GM18505 (cell line): ENCODE data around the gene KRT7.

Source experiments
- ATAC-seq: cut with Tn5 transposase; IDR thresholded peaks from one replicate; pipeline ENCODE4 v1.9.1; 2021; ENCODE audit not compliant: unreplicated experiment
- POLR2A ChIP-seq: IDR thresholded peaks from 4 replicates; pipeline ENCODE4 v1.6.1; 2011; ENCODE audit warnings: borderline replicate concordance; ENCODE audit not compliant: insufficient read depth, insufficient read length; ENCODE audit errors: extremely low read depth

Gene KRT7

GRCh38 chr12:52202361-52203078 lies 30.5 kb upstream of the KRT7 start:
- no peak for TF ChIP-seq POLR2A
- ATAC-seq: no peak

DNA sequence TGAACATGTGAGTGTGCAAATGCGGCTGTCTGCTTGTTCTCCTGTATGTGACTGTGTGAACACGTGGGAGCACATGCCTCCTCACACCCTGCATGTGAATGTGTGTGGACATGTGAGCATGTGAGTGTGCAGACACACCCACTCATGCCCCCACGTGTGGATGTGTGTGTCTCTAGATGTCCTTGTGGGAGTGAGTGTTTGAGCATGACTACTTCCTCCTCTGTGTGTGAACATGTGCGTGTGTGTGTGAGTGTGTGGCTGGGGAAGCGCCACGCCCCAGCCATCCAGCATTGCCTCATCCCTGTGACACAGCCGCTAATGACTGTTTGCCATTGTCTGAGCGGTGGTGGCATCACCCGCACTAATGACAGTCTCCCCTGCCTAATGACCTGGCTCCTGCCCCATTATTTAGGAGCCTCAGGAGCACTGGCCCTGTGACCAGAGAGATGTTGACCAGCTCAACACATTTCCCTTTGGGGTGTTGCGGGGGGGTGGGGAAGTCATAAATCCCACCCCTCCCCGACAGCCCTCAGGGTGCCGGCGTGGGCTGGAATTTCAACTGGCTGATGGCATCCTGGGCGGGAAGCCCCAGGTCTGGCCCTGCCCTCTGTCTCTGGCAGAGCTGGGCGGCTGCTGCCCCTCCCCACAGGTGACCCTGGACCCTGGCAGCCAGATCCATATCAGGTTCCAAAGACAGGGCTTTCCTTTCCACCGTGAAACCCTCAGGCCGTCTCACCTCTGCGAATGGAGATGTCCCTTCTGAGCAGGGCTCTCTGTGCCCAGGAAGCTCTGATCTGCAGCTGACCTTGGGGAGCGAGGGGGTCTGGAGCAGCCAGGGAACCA lies 29.7 kb upstream of the KRT7 start:
- no peak for TF ChIP-seq POLR2A
- no peak for ATAC-seq

- no peak for TF ChIP-seq POLR2A
- ATAC-seq: no peak
Measured at GRCh38 chr12:52204095-52204930, 28.7 kb upstream of the KRT7 start.

GRCh38 chr12:52204931-52205505 lies 28.0 kb upstream of the KRT7 start:
- no peak for ATAC-seq
- no peak for TF ChIP-seq POLR2A

DNA sequence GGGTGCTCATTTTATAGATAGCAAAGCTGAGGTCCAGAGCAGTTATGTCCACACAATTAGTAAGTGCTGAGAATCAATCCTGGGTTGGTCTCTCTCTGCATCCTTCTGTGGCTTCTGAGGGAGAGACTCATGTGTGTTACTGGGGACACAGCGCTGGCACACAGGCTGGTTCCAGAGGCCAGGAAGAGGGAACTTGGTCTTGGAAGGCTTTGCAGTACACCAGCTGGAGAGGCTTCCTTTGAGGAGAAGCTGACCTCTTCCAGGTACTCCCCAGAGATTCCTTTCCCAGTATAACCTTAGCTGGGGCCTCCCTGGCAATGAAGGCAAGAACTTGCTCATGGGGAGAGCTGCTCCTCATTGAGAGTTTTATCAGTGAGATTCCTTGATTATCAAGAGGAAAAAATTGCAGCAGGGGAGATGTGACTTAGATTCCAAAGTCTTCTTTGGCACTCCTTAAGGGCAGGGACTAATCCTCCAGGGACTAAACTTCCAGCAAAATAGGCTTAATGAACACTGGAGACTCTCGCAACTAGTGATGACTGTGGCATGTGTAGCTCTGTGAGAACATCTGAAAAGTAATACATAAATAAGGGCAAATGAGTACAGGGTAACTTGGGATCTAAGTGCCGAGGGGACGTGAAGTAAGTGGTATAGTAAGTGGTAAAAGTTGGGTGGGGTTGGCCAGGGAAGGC lies 27.3 kb upstream of the KRT7 start:
- ATAC-seq: no peak
- TF ChIP-seq POLR2A: no peak

- ATAC-seq: no peak
Measured at GRCh38 chr12:52206304-52207040, 26.6 kb upstream of the KRT7 start.

GRCh38 chr12:52207106-52207505 lies 25.9 kb upstream of the KRT7 start:
- ATAC-seq: no peak

More at GRCh38 chr12:52206304-52207040, 26.6 kb upstream of the KRT7 start:
- no peak for TF ChIP-seq POLR2A

DNA sequence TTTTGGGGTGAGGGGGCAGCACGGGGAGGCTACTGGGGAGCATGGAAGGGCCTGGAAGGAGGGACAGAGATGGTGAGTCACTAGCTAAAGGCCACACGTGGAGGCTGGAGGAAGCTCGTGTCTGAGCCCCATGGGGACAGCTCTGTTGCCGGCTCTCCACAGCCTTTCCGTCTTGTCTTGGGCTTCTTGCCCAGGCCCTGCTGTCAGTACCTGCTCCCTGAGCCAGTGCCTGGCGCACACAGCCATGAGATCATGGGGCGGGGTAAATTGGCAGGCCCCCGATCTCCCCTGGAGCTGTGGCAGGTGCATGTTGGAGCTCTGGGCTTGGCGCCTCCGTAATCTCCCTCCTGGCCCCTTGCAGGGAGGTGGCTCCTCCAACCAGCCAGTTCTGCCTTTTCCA lies 25.1 kb upstream of the KRT7 start:
- TF ChIP-seq POLR2A: no peak
- no peak for ATAC-seq

More at GRCh38 chr12:52207106-52207505, 25.9 kb upstream of the KRT7 start:
- no peak for TF ChIP-seq POLR2A

DNA sequence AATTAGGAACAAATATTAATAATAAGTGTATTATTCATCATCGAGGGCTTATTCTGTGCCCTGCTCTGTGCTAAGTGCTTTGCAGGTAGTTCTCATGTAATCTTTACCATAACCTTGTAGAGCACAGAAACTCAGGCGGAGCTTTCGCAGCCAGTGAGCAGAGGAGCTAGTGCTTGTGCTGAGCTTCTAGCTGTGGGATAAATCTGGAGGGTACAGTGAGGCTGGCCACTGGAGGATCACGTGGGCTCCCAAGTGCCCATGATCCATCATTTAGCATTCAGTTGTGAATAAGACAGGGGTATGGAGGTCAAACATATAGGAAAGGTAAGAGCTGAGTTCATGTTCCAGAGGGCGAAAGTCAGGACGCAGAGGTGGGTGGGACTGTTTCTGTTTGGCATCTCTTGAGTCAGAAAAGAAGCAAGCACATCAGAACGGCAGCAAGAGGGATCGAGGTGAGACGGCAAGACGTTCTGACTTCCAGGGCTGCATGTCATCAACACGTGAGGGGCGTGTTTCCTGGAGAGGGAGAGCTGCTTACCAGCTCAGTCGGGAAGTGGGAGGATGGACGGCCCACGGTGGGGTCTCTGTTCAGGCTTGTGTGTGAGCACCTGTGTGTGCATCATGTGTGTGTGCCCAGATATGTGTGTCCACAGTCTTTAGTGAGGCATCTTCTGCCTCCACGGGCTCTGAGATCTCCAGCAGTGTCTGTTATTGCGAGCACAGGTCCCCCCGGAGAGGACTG lies 24.4 kb upstream of the KRT7 start:
- TF ChIP-seq POLR2A: no peak
- ATAC-seq: no peak

- TF ChIP-seq POLR2A: no peak
- ATAC-seq: no peak
Measured at GRCh38 chr12:52209321-52209720, 23.7 kb upstream of the KRT7 start.
